Retinal pigment epithelial cell (primary cell): ENCODE measurements around the gene GPD1.

ENCODE experiments used
- DNase-seq: peaks from one replicate; pipeline ENCODE4 v3.0.0-alpha.2; 2010; ENCODE audit warnings: low read depth
- H3K4me3 ChIP-seq: 2 replicates; pipeline ENCODE4 v1.5.1; 2011; ENCODE audit warnings: mild to moderate bottlenecking, low read length, control low read depth, moderate library complexity
- CTCF ChIP-seq: conservative IDR thresholded peaks from 2 replicates; pipeline ENCODE4 v1.5.1; 2011; ENCODE audit warnings: low read depth, low read length, control low read depth, inconsistent platforms

GPD1 gene

GRCh38 chr12:50099302-50100008, 4.4 kb upstream of the GPD1 start:
- no peak overlapping the region for H3K4me3 ChIP-seq
- no peak for DNase-seq

DNA sequence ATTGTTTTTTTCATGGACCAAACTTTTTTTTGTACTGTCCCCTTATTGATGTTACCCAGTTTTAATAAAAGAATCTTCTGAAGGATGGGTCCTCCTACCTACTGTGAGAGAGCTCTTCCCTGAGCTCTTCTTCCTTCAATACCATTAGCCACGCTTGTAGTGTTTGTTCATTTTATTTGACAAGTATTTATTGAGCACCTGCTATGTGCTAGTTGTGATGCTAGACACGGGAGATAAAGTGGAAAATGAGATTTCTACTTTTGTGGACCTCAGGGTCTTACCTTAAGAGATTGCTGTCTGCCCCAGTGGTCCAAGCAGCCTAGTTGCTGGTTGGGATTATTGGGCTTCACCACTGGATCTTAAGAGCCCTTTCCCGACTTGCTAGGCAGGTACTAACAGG, 3.2 kb upstream of the GPD1 start:
- H3K4me3 ChIP-seq: no peak overlapping the region
- no peak for DNase-seq
- TF ChIP-seq CTCF: no peak

More at GRCh38 chr12:50099302-50100008, 4.4 kb upstream of the GPD1 start:
- TF ChIP-seq CTCF: no peak

- H3K4me3 ChIP-seq: no peak overlapping the region
- TF ChIP-seq CTCF: peak; percentile 63
- DNase-seq: no peak
These were observed 2.1 kb upstream of the GPD1 start for GRCh38 chr12:50101663-50102062.

DNA sequence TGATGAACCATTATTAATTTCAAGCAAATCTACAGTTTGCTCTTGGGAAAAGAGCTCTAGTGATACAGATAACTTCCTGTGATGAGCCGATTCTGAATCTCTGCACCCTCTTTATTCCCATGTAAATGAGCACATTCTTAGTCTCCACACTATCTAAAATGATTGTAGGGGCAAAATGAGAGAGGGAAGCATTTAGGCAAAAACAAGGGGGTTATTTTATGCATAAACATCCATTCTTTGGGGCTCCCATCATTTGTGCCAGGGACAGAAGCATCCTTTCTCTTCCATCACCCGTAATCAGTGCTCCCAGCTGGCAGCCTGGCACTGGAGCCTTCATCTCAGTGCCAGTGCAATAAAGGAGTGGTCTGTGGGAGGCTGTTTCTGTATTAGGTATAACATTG, 1.7 kb upstream of the GPD1 start:
- TF ChIP-seq CTCF: no peak
- no peak for DNase-seq
- H3K4me3 ChIP-seq: no peak overlapping the region

DNA sequence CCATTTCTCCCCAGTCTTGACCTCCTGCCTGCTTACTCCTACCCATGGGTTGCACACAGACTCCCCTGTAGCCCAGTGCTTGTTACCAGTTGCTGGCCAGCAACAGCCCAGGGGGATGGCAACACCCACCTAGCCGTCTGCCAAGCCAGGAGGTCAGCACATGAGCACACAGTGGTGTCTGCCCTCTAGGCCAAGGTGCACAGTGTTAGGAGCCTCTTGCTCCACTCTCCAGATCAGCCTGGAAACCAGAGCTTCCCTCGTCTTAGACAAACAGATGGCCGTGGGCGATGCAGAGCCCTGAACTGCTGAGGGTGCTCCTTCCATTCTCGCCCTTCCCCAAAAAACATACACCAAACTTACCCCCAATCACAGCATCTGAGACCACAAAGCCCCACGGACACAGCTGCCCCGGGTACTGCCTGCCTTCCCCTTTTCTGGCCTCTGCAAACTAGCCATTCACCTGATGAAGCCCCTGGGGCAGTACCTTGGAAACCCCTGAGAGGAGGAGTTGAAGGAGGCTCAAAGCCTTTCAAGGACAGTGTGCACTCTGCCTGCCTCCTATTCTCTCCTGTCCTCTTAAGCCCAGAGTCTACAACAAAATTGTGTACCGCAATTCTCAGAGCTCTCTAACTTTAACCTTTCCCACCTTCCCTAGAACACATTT, 1.0 kb upstream of the GPD1 start:
- DNase-seq: no peak
- TF ChIP-seq CTCF: no peak
- H3K4me3 ChIP-seq: no peak overlapping the region

DNA sequence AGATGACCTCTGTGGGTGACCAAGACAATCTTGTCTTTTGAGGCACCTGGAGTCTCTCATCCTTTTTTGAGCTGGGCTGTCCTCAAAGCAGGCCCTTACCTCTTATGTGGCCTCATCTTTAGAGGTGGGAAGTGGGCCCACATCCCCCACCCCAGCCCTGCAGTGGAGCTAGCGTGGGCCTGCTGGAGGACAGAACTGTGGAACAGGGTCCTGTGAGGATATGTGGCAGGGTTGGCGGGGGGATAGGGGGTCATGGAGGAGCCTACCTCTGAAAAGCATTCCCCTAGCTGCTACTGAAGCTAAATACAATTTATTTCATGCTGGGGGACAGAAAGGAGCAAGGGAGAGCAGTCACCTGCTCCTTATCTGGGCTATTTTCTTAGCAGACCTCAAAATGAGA, 457 bp upstream of the GPD1 start:
- no peak for DNase-seq
- H3K4me3 ChIP-seq: no peak overlapping the region
- no peak for TF ChIP-seq CTCF
